Measurements from ENCODE around the gene P2RX6.
"Not testable (repeated sequence)": the region's sequence is repeated elsewhere in the genome, so short reads cannot be mapped to it uniquely, and the experiment has no call there.

The P2RX6 gene

DNA sequence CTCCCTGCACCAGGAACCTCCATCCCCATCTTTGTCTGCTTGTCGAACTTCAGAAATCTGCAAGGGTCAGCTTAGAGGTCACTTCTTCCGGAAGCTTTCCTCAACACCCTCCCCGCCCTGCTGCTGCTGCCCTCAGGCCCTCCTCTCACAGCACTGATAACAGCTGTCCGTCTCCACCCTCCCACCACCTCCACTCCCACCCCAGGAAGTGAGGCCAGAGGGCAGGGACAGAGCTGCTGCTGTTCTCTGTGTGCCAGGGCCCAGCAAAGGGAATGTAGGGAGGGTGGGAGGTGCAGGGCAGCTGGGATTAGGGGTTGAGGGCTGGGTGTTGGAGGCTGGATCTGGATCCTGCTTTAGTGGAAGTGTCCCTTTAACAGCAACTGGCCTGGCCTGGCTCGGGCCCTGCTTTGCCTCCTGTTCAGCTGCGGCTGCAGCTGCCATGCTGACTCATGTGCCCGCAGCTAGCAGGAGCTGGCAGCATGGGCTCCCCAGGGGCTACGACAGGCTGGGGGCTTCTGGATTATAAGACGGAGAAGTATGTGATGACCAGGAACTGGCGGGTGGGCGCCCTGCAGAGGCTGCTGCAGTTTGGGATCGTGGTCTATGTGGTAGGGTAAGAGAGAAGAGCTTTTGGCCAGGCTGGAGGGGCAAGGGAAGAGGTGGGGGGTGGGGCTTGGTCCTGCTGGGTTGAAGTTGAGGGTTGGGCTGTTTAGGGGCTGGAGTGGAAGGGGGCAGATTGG lies at the start of gene P2RX6:
TSS of gene P2RX6 (plus strand) at position 440 of the 740 bp plus-strand sequence. CDS start at position 450, 10 bp downstream.
- DNase-seq = peak; percentile 5

DNA sequence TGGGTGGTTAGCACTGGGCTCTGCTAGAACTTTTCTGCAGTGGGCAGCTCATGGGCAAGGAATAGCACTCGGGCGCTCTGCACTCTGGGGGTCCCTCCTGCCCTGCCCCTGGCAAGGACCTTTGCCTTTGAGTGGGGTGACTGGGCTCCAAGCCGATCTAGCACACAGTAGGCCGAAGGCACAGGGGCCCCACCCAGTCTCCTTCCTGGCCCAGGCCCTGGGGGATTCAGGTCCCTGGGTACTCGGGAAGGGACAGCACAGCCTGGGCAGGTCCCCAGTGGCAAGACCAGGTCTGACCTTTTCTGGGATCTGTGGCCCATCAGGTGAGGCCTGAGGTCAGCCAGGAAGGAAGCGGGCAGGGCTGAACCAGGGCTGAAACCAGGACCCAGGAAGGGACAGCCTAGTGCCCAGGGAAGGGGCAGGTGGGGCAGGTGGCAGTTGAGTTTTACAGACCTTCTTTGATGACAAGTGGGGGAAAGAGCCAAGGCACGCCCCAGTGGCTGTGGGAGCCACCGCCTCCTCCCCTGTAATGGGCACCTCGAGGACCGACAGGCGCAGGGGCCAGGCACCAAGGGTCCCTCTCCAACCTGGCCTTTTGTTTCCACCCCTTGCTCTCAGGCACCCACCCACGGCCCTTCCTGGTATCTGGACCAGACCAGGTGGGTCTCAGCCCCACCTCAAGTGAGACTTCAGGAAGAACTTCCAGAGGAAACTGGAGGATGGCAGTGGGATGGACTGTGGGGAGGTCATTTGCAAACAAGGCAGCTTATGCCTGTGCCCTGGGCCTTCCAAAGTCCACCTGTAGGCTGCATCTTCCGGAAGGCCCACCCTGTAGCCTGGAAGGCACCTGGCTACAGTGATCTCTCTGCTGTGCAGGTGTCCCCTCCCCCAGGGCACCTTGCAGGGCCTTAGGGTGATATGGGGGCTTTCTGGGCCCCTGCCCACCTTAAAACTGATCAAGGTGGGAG lies 48.8 kb upstream of the P2RX6 start:
- no peak for DNase-seq

DNA sequence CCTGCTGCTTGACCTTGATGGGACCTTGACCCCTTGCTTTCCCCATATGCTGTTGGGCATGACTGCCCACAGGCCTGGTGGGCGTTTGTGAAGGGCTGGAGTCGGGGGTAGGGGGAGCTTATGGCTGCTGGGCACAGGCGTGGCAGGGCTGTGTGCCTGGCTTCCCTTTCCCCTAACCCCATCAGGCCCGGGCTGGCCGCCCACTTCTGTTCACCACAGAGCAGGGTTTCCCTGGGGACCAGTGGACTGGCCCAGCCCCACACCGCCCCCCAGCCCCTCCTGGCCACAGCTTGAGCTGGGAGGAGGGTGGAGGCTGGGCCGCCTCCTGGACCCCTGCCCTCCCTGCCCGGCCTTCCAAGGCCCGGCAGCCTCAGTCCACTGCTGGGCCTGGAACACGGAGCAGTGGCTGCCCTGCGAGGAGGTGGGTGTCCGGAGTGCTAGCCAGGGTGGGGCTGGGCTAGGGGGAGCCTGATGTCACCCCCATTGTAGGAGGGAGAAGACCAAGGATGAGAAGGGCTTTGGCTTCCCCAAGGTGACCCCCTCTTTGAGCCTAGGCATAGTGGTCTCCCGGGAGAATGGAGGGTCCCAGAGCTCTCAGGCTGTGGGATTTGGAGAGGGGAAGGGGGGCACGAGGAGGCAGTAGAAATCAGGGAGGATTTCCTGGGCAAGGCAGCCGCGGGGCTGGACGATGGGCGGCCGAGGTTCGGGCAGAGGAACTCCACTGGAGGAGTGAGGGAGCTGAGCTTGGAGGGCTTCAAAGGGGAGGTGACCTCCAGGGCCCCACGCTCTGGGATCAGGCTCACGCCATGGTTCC lies 47.9 kb upstream of the P2RX6 start, which contains the start of gene AIFM3:
TSS of gene AIFM3 (plus strand) at position 373 of the 814 bp plus-strand sequence. CDS start 690 bp downstream, outside the sequence.
- DNase-seq = no peak

DNA sequence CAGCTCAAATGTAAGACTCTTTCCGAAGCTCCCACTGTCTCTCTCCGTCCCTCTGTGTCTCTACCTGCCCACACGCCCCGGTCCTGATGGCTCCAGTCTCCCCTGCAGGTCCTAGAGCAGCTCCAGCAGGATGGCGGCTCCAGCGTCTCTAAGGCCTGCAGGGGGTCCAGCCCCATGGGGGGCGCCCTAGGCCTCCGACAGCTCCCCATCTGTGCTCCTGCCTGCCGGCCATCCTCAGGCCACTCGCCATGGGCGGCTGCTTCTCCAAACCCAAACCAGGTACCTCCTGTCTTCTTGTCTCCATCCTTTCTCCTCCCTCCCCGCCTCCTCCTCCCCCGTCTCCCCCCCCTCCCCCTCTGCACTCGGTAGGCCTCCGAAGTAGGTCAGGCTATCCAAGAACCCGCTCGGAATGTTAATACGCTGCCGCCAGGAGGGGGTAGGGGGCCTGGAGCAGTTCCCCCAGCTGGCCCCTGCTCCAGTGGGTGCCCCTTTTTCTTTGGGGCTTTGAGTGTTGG lies 47.2 kb upstream of the P2RX6 start:
- no peak for DNase-seq

DNA sequence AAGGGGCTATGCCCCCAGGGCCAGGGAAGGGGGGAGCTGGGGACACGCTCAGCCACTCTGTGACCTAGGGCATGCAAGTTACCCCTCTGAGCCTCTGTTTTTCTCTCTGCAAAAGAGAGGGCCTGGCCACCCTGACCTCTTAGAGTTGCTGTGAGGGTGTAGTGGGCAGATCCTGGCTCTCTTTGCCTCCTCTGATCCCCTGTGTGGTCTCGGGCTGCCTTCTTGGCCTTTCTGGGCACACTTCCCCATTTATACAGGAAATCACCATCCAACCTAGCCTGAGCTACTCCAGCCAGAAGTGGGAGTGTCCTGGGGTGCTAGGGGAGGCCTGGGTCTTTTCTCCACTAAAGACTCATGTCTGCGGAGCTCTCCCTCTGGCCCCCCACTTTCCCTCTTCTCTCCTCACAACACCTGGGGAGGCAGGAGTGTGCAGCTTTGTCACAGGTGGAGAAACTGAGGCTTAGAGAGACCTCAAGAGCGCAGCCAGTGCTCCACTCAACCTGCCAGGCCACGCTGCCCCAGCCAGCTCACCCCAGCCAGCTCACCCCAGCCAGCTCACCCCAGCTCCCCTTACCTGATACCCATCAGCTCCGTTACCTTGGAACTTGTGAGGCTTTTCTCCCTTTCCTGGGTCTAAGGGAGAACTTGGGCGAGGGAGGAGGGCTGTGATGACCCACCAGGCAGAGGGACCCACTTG lies 46.5 kb upstream of the P2RX6 start:
- no peak for DNase-seq

DNA sequence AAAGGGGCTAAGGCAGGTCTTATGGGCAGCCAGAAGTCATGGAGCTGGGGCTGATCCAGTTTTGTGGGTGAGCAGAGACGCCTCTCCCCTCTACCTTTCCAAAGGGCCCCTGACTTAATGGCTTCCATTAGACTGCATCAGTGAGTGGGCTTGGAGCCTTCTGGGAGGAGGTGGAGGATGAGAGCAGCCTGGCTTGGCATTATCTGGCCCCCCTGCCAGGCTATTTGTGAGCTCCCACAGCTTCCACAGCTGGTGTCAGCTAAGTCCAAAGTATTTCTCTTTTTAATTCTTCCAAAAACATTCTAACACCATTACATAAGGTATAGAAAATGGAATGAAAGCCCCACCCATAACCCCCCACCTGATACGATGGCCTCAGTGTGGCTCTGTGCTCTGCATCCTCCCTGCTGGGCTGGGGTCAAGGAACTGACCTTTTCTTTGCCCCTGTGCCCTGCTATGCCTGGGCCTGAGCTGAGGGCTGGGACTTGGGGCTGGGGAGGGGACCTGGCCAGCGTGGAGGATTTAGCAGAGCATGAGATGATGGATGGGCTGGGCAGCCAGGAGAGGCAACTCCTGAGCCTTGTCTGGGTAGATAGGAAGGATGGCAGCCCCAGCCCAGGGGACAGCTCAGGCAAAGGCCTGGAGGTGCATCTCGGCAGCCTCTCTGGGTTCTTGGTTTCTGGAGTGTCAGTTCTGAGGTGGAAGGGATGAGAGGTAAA lies 43.9 kb upstream of the P2RX6 start:
- DNase-seq = no peak

DNA sequence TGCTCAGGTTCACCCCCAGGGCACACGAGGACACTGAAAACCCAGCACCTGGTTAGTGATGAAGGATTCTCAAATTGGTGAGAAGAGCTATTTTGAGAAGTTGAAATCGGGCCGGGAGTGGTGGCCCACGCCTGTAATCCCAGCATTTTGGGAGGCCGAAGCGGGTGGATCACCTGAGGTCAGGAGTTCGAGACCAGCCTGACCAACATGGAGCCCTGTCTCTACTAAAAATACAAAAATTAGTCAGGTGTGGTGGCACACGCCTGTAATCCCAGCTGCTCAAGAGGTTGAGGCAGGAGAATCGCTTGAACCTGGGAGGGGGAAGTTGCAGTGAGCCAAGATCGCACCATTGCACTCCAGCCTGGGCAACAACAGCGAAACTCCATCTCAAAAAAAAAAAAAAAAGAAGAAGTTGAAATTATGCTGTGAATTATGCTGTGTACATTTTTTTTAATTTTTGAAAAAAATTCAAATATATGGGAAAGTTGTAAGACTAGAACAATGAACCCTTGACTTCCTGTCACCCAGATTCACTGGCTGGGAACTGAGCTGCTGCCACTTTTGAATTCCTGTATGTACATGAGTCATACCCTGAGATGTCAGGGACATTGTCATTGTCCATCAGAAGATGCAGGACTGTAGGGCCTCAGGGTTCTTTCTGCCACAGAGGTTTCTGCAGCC lies 42.8 kb upstream of the P2RX6 start:
- DNase-seq = not testable (repeated sequence)

DNA sequence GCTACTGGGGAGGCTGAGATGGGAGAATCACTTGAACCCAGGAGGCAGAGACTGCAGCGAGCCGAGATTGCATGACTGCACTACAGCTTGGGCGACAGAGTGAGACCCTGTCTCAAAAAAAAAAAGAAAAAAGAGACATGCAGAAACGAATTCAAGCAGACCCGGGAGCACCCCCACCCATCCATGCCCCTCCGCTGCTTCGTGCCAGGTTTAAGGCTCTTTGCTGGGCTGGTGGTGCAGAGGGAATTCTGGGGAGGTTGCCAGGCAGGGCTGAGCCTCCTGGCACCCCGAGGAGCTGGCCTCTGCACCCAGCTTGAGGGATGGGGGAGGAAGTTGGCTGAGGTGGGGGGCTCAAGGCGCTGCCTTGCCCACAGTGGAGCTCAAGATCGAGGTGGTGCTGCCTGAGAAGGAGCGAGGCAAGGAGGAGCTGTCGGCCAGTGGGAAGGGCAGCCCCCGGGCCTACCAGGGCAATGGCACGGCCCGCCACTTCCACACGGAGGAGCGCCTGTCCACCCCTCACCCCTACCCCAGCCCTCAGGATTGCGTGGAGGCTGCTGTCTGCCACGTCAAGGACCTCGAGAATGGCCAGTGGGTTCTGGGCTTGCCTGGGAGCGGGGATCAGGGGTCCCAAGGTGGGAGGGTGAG lies 41.9 kb upstream of the P2RX6 start:
- DNase-seq = no peak

DNA sequence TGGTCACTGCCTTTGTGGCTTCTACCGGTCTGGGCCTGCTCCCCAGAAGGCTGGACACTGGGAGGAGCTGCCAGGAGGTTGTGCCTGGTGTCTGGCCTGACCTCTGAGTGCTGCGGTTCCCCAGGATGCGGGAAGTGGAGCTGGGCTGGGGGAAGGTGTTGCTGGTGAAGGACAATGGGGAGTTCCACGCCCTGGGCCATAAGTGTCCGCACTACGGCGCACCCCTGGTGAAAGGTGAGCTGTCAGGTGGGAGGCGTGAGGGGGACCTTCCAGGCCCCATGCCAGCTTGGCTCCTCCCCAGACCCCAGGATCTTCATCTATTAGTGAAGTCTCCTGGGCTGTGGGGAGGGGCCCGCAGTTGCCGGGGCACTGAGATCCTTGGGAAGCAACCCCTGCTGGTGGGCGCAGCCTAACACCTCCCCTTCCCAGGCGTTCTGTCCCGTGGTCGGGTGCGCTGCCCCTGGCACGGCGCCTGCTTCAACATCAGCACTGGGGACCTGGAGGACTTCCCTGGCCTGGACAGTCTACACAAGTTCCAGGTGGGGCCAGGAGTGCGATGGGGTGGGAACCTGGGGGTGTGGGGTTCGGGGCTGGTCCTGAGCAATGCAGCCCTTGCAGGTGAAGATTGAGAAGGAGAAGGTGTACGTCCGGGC lies 41.2 kb upstream of the P2RX6 start:
- DNase-seq = no peak

DNA sequence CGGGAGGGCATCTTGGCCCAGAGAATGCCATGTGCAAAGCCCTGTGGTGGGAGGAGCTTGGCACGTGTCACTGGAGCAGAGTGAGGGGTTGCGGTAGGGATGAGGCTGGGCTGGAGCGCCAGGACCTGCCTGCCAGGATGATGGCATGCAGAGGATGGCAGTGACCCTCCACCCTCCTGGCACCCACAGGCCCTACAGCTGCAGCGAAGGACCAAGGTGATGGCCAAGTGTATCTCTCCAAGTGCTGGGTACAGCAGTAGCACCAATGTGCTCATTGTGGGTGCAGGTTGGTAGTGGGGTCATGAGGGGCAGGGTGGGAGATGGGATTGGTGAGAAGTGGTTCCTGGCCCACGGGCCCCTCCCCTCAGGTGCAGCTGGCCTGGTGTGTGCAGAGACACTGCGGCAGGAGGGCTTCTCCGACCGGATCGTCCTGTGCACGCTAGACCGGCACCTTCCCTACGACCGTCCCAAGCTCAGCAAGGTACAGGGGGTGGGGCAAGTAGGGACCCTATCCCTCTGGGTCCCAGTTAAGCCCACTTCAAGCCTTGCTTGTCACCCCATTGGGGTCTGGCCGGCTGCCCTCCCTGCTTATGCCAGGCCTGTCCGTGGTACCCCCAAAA lies 40.5 kb upstream of the P2RX6 start:
- DNase-seq = no peak

DNA sequence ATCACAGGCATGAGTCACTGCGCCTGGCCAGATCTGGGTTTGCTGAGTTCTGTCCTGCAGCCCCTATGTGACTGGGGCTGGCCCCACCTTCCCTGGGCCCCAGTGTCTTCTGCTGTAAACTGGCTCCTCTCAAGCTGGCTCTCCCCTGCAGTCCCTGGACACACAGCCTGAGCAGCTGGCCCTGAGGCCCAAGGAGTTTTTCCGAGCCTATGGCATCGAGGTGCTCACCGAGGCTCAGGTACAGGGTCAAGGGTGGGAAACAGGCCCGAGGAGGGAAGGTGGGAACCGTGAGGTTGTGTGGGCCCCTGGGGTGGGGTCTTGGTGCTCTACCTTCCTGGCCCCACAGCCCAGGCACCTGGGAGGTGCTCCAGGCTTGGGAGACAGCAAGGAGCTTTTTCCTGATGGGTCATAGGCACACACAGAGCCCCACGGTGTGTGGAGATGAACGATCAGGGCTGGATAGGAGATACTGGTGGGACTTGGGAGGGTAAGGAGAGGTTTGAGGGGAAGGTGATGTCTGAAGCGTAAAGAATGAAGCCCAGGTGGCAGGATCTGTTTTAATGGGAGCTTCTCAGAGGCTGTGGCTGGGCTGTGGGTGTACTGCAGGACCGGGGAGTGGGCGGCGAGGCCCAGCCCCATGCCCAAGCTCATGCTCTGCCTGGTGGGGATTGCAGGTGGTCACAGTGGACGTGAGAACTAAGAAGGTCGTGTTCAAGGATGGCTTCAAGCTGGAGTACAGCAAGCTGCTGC lies 39.2 kb upstream of the P2RX6 start:
- no peak for DNase-seq

DNA sequence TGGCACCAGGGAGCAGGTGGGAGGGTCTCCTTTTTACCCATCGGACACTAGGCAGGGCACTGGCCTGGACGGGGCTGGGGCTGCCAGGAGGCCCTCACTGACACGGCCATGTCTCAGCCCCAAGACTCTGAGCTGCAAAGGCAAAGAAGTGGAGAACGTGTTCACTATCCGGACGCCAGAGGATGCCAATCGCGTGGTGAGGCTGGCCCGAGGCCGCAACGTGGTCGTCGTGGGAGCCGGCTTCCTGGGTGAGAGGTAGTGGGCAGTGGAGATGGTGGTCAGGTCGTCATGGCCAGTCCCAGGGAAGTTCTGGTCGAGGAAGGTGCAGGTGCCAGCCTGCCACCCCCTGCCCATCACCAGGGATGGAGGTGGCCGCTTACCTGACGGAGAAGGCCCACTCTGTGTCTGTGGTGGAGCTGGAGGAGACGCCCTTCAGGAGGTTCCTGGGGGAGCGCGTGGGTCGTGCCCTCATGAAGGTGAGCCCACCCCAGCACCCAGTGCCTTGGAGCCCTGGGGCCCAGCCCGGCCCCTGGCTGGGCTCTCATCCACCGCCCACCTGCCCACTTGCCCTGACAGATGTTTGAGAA lies 38.6 kb upstream of the P2RX6 start:
- no peak for DNase-seq

DNA sequence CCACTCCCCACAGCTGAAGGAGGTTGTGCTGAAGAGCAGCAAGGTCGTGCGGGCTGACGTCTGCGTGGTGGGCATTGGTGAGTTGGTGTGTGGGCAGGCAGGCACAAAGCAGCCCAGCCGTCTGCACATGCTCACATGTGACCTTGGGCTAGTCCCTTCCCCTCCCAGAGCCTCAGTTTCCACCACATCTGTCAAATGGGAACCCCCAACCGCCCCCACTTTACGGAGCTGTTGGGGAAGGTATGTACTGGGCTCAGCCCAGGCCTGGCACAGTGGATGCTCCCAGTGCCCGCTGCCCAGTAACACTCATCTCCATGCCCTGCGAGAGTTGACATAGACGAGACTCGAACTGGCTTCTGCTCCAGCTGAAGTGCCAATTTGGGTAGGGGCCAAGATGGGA lies 37.9 kb upstream of the P2RX6 start:
- DNase-seq = no peak

DNA sequence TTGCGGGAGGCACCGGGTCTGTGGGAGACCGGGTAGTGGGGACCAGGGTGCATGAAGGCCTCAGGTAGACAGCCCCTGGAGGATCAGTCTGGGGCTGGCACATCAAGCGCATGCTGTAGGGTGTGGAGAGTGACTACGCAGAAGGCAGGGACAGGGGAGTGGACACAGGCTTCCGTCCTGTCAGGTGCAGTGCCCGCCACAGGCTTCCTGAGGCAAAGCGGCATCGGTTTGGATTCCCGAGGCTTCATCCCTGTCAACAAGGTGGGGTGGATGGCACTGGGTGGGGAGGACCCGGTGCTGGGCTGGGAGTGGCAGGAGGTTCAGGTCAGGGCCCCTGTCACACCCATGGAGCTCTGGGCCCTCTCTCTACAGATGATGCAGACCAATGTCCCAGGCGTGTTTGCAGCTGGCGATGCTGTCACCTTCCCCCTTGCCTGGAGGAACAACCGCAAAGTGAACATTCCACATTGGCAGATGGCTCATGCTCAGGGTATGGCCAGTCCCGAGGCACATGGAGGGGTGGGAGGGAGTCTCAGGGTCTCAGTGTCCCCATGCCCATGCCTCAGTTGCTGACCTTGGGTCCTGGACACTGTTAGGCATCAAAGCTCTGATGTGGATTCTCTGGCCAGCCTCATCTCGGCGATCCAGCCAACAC lies 37.3 kb upstream of the P2RX6 start:
- no peak for DNase-seq

DNA sequence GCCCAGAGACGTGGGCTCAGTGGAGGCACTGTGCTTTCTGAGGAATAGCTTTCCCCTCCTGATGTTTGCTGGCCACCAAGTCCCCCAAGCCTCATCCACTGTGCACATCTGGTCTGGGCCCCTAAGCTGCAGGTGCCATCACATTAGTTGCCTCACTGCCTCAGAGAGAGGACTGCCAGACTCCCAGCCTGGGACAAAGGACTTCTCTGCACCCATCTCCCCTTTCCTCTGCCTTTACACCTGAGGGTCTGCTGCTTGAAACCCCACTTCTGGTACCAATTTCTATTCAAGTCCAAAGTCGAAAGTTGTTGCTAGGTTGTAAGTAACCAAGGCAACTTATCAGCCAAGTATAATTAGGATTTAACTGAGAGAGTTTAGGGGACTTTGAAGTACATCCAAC lies 36.5 kb upstream of the P2RX6 start:
- no peak for DNase-seq

DNA sequence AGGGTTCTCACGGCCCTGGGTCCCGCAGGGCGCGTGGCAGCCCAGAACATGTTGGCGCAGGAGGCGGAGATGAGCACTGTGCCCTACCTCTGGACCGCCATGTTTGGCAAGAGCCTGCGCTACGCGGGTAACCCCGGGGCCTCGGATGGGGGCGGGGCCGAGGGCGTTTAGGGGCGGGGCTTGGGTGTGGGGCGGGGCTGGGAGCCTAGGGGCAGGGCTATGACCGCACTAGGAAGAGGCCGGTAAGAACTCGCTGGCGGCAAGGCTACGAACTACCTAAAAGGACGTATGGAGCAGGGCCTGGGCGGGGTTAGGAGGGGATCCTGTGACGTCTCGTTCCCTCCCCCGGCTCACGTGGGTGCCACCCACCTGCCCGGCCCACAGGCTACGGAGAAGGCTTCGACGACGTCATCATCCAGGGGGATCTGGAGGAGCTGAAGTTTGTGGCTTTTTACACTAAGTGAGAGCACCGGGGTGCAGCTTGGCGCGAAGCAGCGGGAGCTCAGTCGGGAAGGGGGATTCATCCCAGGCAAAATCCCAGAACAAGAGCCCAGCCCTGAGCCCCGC lies 35.6 kb upstream of the P2RX6 start:
- DNase-seq = no peak

DNA sequence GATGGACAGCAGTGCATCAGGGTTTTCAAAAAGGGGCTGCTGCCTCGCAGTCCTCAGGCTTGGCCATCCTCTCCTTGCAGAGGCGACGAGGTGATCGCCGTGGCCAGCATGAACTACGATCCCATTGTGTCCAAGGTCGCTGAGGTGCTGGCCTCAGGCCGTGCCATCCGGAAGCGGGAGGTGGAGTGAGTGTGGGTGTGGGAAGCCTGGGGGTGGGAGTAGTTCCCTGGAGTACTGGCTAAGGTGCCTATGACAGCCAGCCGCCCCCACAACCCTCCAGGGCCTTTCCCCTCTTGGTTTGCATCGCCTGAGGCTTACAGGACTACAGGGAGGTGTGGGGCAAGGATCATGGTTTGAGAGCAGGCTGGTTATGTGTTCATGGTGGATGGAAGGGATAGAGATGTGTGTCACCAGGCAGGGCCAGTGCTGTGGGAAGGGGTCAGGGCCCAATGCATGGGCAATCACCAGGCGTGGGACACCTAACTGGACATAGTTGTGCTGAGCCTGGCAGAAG lies 35.0 kb upstream of the P2RX6 start:
- DNase-seq = no peak
